ENCODE measurements around the gene MYO1B.

The MYO1B gene

DNA sequence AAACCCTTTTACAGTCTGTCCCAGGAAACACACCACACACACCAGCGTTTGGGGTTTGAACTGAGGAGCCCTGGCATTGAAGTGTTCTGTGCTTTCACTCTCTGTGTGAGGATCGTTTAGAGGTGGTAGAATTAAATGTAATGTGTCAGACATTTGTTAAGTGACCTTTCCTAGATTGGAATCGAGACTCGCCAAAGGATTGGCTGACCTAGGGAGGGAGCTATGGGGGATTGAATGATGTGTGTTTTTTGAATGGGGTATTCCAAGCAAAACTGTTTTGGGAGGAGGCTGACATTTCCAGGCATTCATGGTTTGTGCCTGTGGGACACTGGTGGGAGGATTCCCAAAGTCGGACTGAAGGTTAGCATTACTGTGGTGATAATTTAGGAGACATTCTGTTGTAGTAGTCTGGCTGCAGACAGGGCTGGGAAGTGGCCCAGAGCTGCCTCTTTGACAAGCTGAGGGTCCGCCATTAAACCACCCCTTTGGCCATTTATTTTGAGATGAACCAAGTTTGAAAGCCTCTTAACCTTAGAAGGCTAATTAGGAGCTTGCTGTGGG, 1.7 kb downstream of the MYO1B start:
- no peak overlapping the region for H3K9ac ChIP-seq

DNA sequence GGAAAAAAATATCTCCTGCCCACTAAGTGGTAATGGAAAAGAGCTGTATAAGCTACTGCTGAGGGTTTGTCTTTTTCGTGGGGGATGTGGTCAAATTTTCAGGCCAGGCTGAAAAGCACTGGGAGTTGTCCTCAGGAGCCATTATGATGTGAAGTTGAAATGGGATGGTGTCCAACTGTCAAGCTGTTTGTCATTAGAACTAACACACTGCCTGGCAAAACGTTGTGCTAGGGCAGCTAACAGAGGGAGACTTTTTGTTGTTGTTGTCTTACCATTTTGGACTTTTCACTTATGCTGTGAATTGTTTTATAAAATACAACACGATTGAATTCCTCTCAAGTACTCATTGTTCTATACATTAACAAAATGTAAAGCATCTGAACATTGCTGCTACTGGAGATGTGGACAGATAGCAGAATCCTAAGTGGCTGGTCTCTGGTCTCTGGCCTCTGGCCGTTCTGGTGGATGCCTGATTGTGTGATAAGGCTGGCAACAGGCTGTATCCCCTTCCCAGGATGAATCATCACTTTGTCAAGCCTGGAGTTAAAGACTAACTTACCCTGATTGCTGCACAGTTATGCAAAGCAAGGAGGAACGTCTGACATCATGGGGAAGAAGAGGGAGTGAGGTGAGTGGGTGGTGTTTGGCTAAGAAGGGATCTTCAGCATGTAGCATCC, 2.3 kb downstream of the MYO1B start:
- Histone ChIP-seq H3K4me3 (IDR thresholded peaks at IDR 0.05; ENCODE audit: insufficient read depth, low read depth, low read length) (no peak overlapping the region), H3K79me2 (ENCODE audit: insufficient read depth, low read depth) (no peaks in the 10 kb centered on the region), H3K9ac (no peak overlapping the region), H4K20me1 (ENCODE audit: insufficient read depth) (no peaks in the 10 kb centered on the region), H3K4me1 (ENCODE audit: low read depth, poor library complexity, severe bottlenecking) (no peaks in the 10 kb centered on the region), H3K27me3 (ENCODE audit: insufficient read depth, low read depth) (no peaks in the 10 kb centered on the region), H2AFZ (ENCODE audit: low read depth) (no peak overlapping the region), H3K36me3 (ENCODE audit: insufficient read depth) (no peaks in the 10 kb centered on the region), H3K27ac (no peak overlapping the region), H3K4me2 (no peak overlapping the region)
- TF ChIP-seq, protein P1, sequence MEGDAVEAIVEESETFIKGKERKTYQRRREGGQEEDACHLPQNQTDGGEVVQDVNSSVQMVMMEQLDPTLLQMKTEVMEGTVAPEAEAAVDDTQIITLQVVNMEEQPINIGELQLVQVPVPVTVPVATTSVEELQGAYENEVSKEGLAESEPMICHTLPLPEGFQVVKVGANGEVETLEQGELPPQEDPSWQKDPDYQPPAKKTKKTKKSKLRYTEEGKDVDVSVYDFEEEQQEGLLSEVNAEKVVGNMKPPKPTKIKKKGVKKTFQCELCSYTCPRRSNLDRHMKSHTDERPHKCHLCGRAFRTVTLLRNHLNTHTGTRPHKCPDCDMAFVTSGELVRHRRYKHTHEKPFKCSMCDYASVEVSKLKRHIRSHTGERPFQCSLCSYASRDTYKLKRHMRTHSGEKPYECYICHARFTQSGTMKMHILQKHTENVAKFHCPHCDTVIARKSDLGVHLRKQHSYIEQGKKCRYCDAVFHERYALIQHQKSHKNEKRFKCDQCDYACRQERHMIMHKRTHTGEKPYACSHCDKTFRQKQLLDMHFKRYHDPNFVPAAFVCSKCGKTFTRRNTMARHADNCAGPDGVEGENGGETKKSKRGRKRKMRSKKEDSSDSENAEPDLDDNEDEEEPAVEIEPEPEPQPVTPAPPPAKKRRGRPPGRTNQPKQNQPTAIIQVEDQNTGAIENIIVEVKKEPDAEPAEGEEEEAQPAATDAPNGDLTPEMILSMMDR (conservative IDR thresholded peaks at IDR 0.05; ENCODE audit: low read depth, low read length): no peak

More for the DNA sequence above, 1.7 kb downstream of the MYO1B start:
- Histone ChIP-seq H3K36me3 (ENCODE audit: insufficient read depth) (no peaks in the 10 kb centered on the region), H2AFZ (ENCODE audit: low read depth) (no peak overlapping the region), H3K4me2 (no peak overlapping the region), H3K4me1 (ENCODE audit: low read depth, poor library complexity, severe bottlenecking) (no peaks in the 10 kb centered on the region), H3K27ac (no peak overlapping the region), H3K79me2 (ENCODE audit: insufficient read depth, low read depth) (no peaks in the 10 kb centered on the region), H3K4me3 (IDR thresholded peaks at IDR 0.05; ENCODE audit: insufficient read depth, low read depth, low read length) (no peak overlapping the region), H4K20me1 (ENCODE audit: insufficient read depth) (no peaks in the 10 kb centered on the region), H3K27me3 (ENCODE audit: insufficient read depth, low read depth) (no peaks in the 10 kb centered on the region)
- TF ChIP-seq, protein P1 (conservative IDR thresholded peaks at IDR 0.05; ENCODE audit: low read depth, low read length): no peak

DNA sequence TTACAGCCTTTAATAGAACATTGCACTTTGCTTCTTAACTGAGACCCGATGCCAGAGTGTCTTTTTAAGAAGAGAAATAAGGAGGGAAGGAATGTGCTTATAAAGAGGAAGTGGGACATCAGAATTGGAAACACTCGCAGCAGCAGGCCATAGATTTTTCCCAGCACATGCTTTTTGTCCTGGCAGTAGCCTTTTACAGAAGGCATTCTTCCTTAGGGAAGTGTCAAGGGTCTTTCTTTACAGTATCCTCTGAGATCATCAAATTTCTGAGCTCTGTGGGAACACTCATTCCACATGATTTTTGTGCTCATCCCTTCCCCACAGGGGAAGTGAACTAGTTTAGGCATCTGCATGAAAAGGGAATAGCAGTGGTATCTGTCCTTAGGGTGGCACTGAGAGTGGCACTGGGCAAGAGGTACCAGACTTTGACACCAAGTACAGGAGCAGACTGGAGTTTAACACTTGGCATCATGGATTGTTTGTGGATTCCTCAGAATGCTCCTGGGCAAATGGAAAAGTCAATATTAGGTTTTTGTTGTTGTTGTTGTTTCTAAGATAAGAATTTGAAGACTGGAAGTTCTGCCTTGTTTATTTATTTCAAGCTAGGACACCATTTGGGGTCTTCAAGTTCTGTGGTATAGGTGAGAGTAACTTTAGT, 4.1 kb downstream of the MYO1B start:
- H3K4me3 ChIP-seq (IDR thresholded peaks at IDR 0.05; ENCODE audit: insufficient read depth, low read depth, low read length): no peak overlapping the region
- H3K36me3 ChIP-seq (ENCODE audit: insufficient read depth): no peaks in the 10 kb centered on the region
- no peak overlapping the region for H3K27ac ChIP-seq
- H3K79me2 ChIP-seq (ENCODE audit: insufficient read depth, low read depth): no peaks in the 10 kb centered on the region
- H3K27me3 ChIP-seq (ENCODE audit: insufficient read depth, low read depth): no peaks in the 10 kb centered on the region
- no peak overlapping the region for H2AFZ ChIP-seq (ENCODE audit: low read depth)
- no peak overlapping the region for H3K4me2 ChIP-seq
- no peaks in the 10 kb centered on the region for H4K20me1 ChIP-seq (ENCODE audit: insufficient read depth)
- no peak overlapping the region for H3K9ac ChIP-seq
- no peaks in the 10 kb centered on the region for H3K4me1 ChIP-seq (ENCODE audit: low read depth, poor library complexity, severe bottlenecking)
- TF ChIP-seq, protein P1 (conservative IDR thresholded peaks at IDR 0.05; ENCODE audit: low read depth, low read length): no peak

DNA sequence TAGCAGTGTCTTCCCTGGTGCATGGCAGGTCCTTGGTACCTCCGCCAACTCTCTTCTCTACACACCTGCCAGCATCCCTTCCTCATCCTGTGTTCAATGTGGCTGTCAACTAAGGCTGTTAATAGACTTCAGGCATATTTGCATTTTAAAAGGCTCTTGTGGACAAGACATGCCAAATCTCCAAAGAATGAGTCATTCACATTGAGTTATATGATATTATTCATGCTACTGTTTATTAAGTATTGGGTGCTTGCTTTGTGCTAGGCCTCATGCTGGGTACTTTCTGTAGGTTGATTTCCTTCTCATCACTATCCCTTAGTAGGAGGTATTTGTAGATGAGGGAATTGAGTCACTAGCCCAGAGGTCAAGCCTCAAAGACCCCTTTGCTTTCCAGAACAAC, 5.2 kb downstream of the MYO1B start:
- Histone ChIP-seq H3K4me1 (ENCODE audit: low read depth, poor library complexity, severe bottlenecking) (no peaks in the 10 kb centered on the region), H3K4me2 (no peak overlapping the region)

More for the DNA sequence above, 5.2 kb downstream of the MYO1B start:
- H3K79me2 ChIP-seq (ENCODE audit: insufficient read depth, low read depth): no peaks in the 10 kb centered on the region
- no peak overlapping the region for H2AFZ ChIP-seq (ENCODE audit: low read depth)
- H3K9ac ChIP-seq: no peak overlapping the region
- TF ChIP-seq, protein P1 (conservative IDR thresholded peaks at IDR 0.05; ENCODE audit: low read depth, low read length): no peak
- H3K27ac ChIP-seq: no peak overlapping the region
- H3K4me3 ChIP-seq (IDR thresholded peaks at IDR 0.05; ENCODE audit: insufficient read depth, low read depth, low read length): no peak overlapping the region
- no peaks in the 10 kb centered on the region for H4K20me1 ChIP-seq (ENCODE audit: insufficient read depth)
- no peaks in the 10 kb centered on the region for H3K36me3 ChIP-seq (ENCODE audit: insufficient read depth)
- H3K27me3 ChIP-seq (ENCODE audit: insufficient read depth, low read depth): no peaks in the 10 kb centered on the region

Measured in KMS-11 (cell line).